HG02840 (cell line): ENCODE data around the gene THRB.

Experiments used
- ATAC-seq: cut with Tn5 transposase; IDR thresholded peaks from one replicate; pipeline ENCODE4 v1.9.1; 2021; ENCODE audit warnings: mild to moderate bottlenecking, moderate library complexity, moderate number of reproducible peaks; ENCODE audit not compliant: unreplicated experiment, low FRiP score

THRB gene

DNA sequence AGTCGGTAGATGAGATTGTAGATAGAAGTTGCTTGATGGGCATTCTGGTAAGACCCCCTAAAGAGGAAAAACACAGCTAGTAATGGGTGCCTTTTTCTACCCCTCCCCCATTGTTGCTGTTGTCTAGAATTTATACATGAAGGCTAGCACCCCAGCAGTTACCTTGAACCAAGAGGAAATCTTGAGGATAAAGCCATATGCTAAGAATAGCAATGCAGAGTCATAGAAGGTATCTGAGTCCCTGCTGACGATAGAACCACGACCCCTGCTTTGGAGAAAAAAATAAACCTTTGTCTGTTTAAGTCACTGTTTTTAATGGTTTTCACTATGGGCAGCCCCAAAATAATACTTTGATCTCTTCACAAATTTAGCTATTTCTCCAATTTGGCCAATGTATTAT, 162.6 kb downstream of the THRB start:
- ATAC-seq, result no peak

DNA sequence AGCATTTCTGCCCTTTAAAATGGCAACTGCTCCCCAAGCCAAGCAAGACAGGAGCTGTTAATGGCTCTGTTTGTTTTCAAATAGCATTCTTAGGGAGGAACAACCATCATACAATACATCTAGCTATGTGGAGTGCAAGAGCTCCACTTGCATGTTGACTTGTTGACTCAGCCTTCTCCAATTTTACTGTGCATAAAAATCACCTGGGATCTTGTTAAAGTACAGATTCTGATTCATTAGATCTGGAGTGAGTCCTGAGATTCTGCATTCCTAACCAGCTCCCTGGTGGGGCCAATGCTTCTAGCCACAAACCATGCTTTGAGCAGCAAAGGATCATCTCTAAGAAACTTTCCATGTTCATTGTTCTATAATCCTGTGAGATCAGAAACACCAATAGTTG, 171.4 kb downstream of the THRB start:
- no peak for ATAC-seq

DNA sequence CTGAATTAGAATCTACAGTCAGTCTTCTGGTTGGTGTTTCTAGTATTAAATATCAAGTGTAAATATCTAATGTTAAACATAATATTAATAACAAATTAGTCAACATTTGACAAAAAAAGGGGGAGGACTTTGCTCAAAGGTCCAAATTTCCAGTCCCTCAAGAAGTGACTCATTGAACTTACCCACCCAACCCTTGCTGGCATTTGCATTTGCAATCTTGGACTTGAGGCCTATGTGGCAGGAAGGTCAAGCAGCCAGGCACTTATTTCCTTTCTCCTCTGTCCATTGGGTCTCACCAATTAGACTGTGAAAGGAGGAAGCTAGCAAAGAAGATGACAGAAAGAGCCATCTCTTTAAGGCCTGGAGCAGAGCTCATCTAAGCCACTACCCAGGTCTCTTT, 174.0 kb downstream of the THRB start:
- no peak for ATAC-seq

DNA sequence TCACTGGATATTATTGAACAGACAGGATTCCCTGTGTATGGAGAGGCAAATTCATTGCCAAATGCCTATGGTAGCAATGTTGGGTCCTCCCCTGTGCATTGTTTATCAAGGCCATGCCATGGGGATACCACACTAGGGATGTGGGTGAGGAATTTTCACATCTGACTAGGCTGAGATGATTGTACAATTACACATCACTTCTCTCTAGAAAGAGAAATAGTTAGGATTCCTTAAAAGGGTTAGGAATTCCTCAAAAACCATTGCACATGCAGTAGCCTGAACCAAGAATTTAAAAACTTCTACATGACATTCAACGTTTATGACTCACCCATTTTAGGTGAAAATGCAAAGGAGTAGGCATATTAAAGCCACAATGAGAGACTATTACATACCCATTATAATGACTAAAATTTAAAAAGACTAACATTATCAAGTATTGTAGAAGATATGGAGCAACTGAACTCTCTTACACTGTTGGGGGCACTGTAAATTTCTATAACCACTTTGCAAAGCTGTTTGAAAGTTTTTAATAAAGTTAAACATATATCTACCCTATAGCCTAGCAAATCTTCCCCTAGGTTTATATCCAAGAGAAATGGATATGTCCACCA, 175.9 kb downstream of the THRB start:
- ATAC-seq, result no peak

DNA sequence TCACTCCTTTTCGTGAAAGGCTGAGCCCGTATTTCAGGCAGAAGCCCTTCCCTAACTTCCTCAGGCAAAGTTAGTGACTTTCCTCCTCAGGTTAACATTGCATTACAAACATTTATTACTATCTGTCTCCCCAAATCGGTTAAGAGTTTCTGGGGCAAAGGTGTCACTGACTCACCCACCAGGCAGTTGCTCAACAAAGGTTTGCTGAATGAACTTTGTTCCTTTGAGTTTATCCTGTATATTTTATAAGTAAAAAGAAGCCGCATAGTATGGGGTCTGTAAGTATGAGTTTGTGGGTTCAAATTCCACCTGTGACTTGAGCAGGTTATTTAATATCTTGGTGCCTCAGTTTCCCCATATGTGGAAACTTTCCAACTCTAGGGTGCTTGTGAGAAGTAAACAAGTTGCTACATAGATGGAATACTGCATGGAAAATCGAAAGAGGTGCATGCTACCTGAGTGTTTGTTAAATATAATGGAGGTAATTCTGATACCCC, 177.7 kb downstream of the THRB start:
- no peak for ATAC-seq

GRCh38 chr3:24315971-24316370, 178.7 kb downstream of the THRB start:
- ATAC-seq, result no peak

DNA sequence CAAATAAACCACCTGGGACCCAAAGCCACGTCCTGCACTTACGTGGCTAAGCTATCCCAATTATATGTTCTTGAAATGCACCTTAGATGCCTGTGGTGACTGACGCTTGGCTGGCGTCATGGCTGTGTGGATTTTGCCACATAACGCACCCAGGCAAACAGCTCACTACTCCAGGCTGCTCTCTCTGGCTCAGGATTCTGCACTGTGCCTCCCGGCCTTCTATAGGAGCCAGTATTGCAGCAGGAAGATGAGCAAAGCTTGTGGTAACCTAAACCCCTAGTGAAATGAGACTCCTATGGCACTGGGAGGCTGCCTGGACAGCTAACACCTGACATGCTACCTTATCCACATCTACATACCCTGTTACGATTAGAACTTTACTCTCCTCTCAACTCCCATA, 179.3 kb downstream of the THRB start:
- ATAC-seq, result no peak

GRCh38 chr3:24311881-24312280, 182.8 kb downstream of the THRB start:
- no peak for ATAC-seq

DNA sequence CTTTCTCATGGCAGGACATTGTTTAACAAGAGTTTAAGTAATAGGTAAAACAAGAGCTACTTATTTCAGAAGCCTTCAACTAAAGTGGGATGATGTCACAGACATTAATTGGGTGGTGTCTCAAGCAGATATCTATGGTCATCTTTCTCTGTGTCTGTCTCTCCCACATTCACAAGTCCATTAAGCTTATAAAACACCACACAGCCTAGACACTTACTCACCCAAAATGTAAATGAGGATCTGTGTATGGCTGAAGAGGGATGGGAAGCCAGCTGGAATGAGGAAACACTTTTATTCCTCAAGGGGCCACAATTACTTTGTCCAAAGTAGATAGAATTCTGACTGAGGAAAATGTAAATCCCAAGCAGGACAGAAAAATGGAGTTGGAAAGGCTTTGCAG, 183.8 kb downstream of the THRB start:
- no peak for ATAC-seq

- no peak for ATAC-seq
Measured at GRCh38 chr3:24306518-24306917, 188.1 kb downstream of the THRB start.

GRCh38 chr3:24305795-24306467, 188.7 kb downstream of the THRB start:
- ATAC-seq, result no peak

DNA sequence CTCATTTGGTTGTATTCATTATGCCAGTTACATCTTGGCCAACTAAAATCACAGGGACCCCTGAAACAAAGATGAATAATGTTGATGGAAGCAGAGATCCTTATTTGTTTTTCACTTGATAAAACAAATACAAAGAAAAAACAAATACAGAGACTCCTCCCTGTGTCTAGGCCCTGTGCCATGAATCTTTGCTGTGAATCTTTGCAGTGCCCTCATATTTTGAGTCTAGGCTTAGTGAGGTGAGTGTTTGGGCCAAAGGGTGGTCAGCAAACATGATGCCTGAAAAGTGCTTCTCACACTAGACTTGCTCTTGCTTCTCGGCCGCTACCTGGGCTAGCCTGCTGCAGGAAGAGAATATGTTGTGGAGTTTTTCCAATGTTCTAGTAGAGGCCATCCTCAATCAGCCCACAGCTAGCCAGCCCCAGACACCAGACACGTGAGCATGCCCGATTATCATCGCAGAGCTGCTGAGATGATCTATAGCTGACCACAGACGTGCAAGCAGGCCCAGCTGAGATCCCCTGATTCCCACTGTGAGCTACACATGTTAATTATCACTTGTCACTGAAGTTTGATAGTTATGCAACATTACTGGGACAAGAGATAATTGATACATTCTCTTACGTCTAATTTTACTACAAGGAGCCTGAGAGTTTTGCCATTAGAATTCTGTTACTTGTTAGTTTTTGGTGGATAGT, 191.4 kb downstream of the THRB start:
- ATAC-seq, result no peak

- no peak for ATAC-seq
Measured at GRCh38 chr3:24302396-24302795, 192.3 kb downstream of the THRB start.

GRCh38 chr3:24300949-24301348, 193.7 kb downstream of the THRB start:
- no peak for ATAC-seq

- no peak for ATAC-seq
Measured at GRCh38 chr3:24299806-24300626, 194.6 kb downstream of the THRB start.

- ATAC-seq, result no peak
Measured at GRCh38 chr3:24299246-24299805, 195.3 kb downstream of the THRB start.

GRCh38 chr3:24296441-24297205, 198.0 kb downstream of the THRB start:
- ATAC-seq, result no peak

GRCh38 chr3:24294150-24294549, 200.5 kb downstream of the THRB start:
- no peak for ATAC-seq

DNA sequence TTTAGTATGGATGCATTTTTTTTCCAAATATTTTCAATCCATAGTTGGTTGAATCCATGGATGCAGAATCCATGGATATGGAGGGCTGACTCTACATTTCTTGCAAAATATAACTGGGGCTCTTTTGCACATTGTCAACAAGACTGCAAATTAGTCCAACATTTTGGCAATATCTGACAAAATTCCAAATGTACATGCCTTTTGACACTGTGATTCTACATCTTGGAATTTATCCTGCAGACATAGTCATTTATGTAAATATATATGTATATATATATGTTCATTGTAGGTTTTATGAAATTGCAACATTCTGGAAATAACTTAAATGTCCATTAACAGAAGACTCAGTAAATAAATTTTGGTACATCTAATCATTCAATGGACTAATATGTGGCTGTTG, 203.0 kb downstream of the THRB start:
- ATAC-seq, result no peak

DNA sequence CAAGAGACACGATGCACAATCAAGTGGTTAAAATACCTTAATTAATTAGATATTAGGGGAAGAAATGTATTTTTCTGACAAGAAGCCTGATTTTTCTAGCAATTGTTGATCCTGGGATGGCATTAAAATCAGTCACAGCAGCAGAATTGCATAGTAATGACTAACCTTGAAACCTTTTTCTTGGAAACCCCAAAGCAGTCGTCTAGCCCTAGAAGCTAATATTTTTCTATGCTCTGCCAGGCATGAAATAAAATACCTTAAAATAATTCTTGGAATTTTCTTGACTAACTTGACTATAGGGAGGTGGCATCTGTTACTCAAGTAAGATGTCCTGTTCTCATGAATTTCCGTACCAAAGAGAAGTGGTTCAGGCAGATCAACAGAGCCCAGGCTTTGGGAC, 204.1 kb downstream of the THRB start:
- no peak for ATAC-seq
